ENCODE results near the gene PRMT3.

PRMT3 gene

GRCh38 chr11:20518323-20518834 is 130.9 kb downstream of the PRMT3 start:
- H3K27me3 Mint-ChIP-seq (ENCODE audit: low read depth), result no peaks in the 10 kb centered on the region
- no peaks in the 10 kb centered on the region for H3K9me3 Mint-ChIP-seq
- H3K27ac Mint-ChIP-seq, result no peak overlapping the region
- no peak overlapping the region for H3K4me3 Mint-ChIP-seq
- H3K4me1 Mint-ChIP-seq, result no peaks in the 10 kb centered on the region
- H3K36me3 Mint-ChIP-seq (ENCODE audit: low read depth), result no peaks in the 10 kb centered on the region
- no peak for TF ChIP-seq CTCF (IDR thresholded peaks at IDR 0.05; ENCODE audit: unreplicated experiment in 3 of 3)

DNA sequence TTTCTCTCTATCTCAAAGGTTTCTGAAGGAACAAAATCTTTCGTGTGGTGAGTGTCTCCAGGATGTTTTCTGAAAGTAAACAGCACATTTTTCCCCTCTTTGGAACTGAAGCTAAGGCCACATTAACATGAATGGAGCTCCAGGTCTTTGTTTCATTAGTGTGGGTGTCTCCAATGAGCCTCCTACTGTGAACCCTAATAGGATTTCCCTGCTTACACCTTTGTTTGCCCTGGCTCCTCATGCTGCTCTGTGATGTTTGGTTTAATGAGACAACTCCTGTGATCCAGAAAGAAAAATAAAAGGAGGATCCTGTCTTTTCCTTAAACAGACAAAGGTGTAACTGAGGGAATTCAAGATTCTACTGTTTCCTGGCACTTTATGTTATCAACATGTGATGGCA is 135.0 kb downstream of the PRMT3 start:
- H3K4me3 Mint-ChIP-seq, result no peak overlapping the region
- no peaks in the 10 kb centered on the region for H3K9me3 Mint-ChIP-seq
- H3K27ac Mint-ChIP-seq, result no peak overlapping the region
- no peaks in the 10 kb centered on the region for H3K36me3 Mint-ChIP-seq (ENCODE audit: low read depth)
- no peaks in the 10 kb centered on the region for H3K27me3 Mint-ChIP-seq (ENCODE audit: low read depth)
- TF ChIP-seq CTCF (IDR thresholded peaks at IDR 0.05; ENCODE audit: unreplicated experiment in 3 of 3), result no peak
- H3K4me1 Mint-ChIP-seq, result no peaks in the 10 kb centered on the region

DNA sequence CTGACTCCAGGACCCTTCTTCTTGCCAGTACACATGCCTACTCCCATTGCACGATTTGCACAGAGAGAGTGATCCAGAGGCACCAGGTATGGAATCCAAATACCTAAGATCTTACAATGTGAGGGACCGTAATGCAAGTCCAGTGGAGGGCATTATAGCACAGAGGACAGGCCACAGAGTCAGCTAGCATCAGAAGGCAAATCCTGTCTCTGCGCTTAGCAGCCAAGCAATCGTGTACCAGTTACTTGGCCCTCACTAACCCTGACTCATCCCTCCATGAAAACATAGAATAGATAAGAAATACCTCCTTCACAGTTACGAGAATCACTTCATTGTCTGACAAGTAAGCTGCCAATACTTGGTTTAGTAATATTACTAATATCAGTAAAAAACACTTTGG is 142.2 kb downstream of the PRMT3 start:
- Mint-ChIP-seq H3K4me3 (no peak overlapping the region), H3K4me1 (no peaks in the 10 kb centered on the region), H3K27ac (no peak overlapping the region), H3K9me3 (no peaks in the 10 kb centered on the region), H3K27me3 (ENCODE audit: low read depth) (no peaks in the 10 kb centered on the region), H3K36me3 (ENCODE audit: low read depth) (no peaks in the 10 kb centered on the region)
- TF ChIP-seq CTCF (IDR thresholded peaks at IDR 0.05; ENCODE audit: unreplicated experiment in 3 of 3), result no peak

DNA sequence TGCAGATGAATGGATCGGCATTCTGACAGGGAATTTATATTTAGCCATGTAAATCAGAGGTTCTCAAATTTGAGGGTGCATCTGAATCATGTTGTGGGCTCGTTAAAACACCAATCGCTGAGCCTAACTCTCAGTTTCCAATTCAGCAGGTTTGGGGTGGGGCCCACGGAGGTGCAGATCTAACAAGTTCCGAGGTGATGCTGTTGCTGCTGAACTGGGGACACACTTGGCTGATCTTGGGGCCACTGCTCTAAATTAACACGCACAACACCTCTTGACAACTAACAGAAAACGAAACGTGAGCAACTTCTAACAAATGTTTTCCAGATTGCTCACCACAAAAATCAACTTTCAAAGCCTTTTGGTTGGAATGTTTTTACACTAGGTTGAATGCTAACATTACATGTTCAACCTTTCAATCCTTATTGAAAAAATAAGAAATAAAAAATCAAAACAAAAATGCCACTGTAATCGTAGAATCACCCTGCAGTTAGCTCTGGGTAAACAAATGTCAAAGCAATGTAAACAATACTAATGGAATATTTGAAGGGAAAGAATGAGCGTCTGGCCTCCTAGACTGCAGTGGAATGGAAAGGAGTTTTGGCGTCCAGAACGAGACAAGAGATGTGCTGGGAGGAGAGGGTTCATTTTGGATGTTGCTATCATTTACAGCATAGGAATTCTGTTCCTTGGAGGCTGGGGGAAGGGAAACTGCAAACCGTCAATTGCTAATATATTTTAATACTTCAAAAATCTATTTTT is 143.6 kb downstream of the PRMT3 start:
- Mint-ChIP-seq H3K4me1 (no peaks in the 10 kb centered on the region), H3K9me3 (no peaks in the 10 kb centered on the region), H3K27ac (no peak overlapping the region), H3K36me3 (ENCODE audit: low read depth) (no peaks in the 10 kb centered on the region), H3K27me3 (ENCODE audit: low read depth) (no peaks in the 10 kb centered on the region), H3K4me3 (no peak overlapping the region)
- TF ChIP-seq CTCF (IDR thresholded peaks at IDR 0.05; ENCODE audit: unreplicated experiment in 3 of 3), result no peak

GRCh38 chr11:20535271-20535881 is 147.9 kb downstream of the PRMT3 start:
- Mint-ChIP-seq H3K27ac (no peak overlapping the region), H3K36me3 (ENCODE audit: low read depth) (peaks cover 4% of the 10 kb centered on the region), H3K27me3 (ENCODE audit: low read depth) (no peaks in the 10 kb centered on the region), H3K4me3 (no peak overlapping the region), H3K4me1 (no peaks in the 10 kb centered on the region), H3K9me3 (peaks cover 9% of the 10 kb centered on the region)
- TF ChIP-seq CTCF (IDR thresholded peaks at IDR 0.05; ENCODE audit: unreplicated experiment in 3 of 3), result no peak

Data from nephron (organoid).